Activated T-cell treated with anti-CD3 and anti-CD28 coated beads, Interleukin-2, amount 50 U/mL, for 4 hours (primary cell): Measurements from ENCODE around the gene SLC2A6. TPM values are rescaled to one million over a fixed set of nuclear protein-coding genes. Genes with fewer than 3 reads are reported as not detected.

Experiments used
- ATAC-seq, 2 donors: fragments of 200-7000 bp; cut with Tn5 transposase; one replicate each; pipeline ENCODE4 v1.10.0; 2021
- DNase-seq: peaks from one replicate; pipeline ENCODE4 v3.0.0-alpha.2; 2020
- H3K27me3 Mint-ChIP-seq: one replicate; pipeline ENCODE4 v1.8.0; 2021; ENCODE audit warnings: low read depth, mixed read lengths
- H3K36me3 Mint-ChIP-seq: one replicate; pipeline ENCODE4 v1.8.0; 2022; ENCODE audit warnings: mixed read lengths; ENCODE audit not compliant: insufficient read depth
- H3K4me1 Mint-ChIP-seq: one replicate; pipeline ENCODE4 v1.8.0; 2021; ENCODE audit warnings: low read depth, mixed read lengths
- H3K4me3 Mint-ChIP-seq: one replicate; pipeline ENCODE4 v1.8.0; 2021; ENCODE audit warnings: mild to moderate bottlenecking, moderate library complexity, mixed read lengths
- H3K9me3 Mint-ChIP-seq: one replicate; pipeline ENCODE4 v1.8.0; 2021; ENCODE audit warnings: mixed read lengths
- total RNA-seq, 3 donors: library from RNA; stranded (reverse); gene quantifications; one replicate each; pipeline ENCODE4 v1.2.1, GENCODE V29; 2021

SLC2A6 gene
- total RNA-seq, 3 donors from 2014 or later, result 4.9 to 5.3 (median 5.2) TPM

- Mint-ChIP-seq H3K36me3 (no peaks in the 10 kb centered on the region), H3K27me3 (peaks cover 34% of the 10 kb centered on the region), H3K4me1 (peaks cover 26% of the 10 kb centered on the region), H3K4me3 (no peak overlapping the region), H3K9me3 (no peaks in the 10 kb centered on the region)
- ATAC-seq (no peak), DNase-seq (no peak)
These were observed 55.7 kb downstream of the SLC2A6 start for GRCh38 chr9:133423216-133423615.

GRCh38 chr9:133421615-133422542, 57.0 kb downstream of the SLC2A6 start, which contains the start of gene ADAMTS13:
Gene ADAMTS13, plus strand, starts transcription at chr9:133422367. Its CDS starts 77 bp downstream, at chr9:133422444.
- Mint-ChIP-seq H3K27me3 (peaks cover 20% of the 10 kb centered on the region), H3K4me1 (peaks cover 28% of the 10 kb centered on the region), H3K4me3 (no peak within 1 kb of the TSS), H3K9me3 (no peaks in the 10 kb centered on the region), H3K36me3 (no peaks in the 10 kb centered on the region)
- DNase-seq, result no peak
- peak; percentile 24 to 36 for ATAC-seq

Other genes with a start within 250 kb of the SLC2A6 start
- under 1 TPM in 1 of 3 donors, not detected in 2; 0.08 TPM for gene ABO, start 203.9 kb downstream of the SLC2A6 start, total RNA-seq
- 10 to 100 TPM; 56.0 to 61.7 (median 58.5) TPM for gene SURF6, start 142.9 kb downstream of the SLC2A6 start, total RNA-seq
- 10 to 100 TPM; 52.8 to 58.6 (median 55.3) TPM for gene MED22, start 131.0 kb downstream of the SLC2A6 start, total RNA-seq
- 1,000 to 10,000 TPM; 3,573 to 3,630 (median 3,625) TPM for gene RPL7A, start 130.9 kb downstream of the SLC2A6 start, total RNA-seq
- 10 to 100 TPM; 24.1 to 37.1 (median 30.6) TPM for gene SURF1, start 122.6 kb downstream of the SLC2A6 start, total RNA-seq
- 10 to 100 TPM; 48.0 to 64.1 (median 57.9) TPM for gene SURF2, start 122.5 kb downstream of the SLC2A6 start, total RNA-seq
- 100 to 1,000 TPM; 235 to 292 (median 255) TPM for gene SURF4, start 103.0 kb downstream of the SLC2A6 start, total RNA-seq
- under 1 TPM in 2 of 3 donors, not detected in 1; 0.16 to 0.42 TPM for gene STKLD1, start 102.7 kb downstream of the SLC2A6 start, total RNA-seq
- 10 to 100 TPM; 67.5 to 79.5 (median 79.3) TPM for gene REXO4, start 61.1 kb downstream of the SLC2A6 start, total RNA-seq
- under 1 TPM; 0.60 to 0.91 (median 0.79) TPM for gene ADAMTS13, start 56.7 kb downstream of the SLC2A6 start, total RNA-seq
- gene CACFD1, start 19.1 kb downstream of the SLC2A6 start, total RNA-seq, result 1 to 10 TPM in 1 of 3 donors, under 1 TPM in 2; 0.73 to 1.1 (median 0.86) TPM
- gene MYMK, start 45.9 kb upstream of the SLC2A6 start, total RNA-seq, result not detected
- gene ADAMTSL2, start 55.6 kb upstream of the SLC2A6 start, total RNA-seq, result under 1 TPM in 2 of 3 donors, not detected in 1; 0.08 to 0.14 TPM
- gene FAM163B, start 130.3 kb upstream of the SLC2A6 start, total RNA-seq, result not detected
- gene DBH, start 157.3 kb upstream of the SLC2A6 start, total RNA-seq, result not detected